ENCODE measurements around the gene MBNL3. TPM values are rescaled to one million over a fixed set of nuclear protein-coding genes. Genes with fewer than 3 reads are reported as not detected.

Gene MBNL3
- total and polyA plus RNA-seq, 9 of the 15 experiments (the other 6 are each of a cell fraction or from before 2014, with no cell fraction given): under 0.01 to 0.25 (median 0.16) TPM

DNA sequence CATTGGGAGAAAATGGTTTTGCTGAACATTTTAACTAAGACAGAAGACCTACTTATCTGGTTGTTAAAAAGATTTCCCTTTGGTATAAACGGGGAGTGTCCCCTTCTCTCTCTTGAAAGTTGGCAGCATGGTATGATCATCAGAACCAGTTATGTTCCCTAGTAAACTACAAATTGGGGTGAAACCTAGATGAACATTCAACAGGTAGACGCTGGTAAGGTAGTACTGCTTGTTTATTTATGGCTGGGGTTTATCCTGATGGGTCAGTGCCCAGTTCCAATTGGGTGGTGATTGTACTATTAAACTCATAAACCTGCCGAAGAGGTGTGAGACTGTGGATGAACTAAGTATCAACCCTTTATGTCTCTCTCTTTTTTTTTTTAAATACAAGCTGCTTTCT, 100.5 kb downstream of the MBNL3 start (continued):
- TF ChIP-seq, protein P1, sequence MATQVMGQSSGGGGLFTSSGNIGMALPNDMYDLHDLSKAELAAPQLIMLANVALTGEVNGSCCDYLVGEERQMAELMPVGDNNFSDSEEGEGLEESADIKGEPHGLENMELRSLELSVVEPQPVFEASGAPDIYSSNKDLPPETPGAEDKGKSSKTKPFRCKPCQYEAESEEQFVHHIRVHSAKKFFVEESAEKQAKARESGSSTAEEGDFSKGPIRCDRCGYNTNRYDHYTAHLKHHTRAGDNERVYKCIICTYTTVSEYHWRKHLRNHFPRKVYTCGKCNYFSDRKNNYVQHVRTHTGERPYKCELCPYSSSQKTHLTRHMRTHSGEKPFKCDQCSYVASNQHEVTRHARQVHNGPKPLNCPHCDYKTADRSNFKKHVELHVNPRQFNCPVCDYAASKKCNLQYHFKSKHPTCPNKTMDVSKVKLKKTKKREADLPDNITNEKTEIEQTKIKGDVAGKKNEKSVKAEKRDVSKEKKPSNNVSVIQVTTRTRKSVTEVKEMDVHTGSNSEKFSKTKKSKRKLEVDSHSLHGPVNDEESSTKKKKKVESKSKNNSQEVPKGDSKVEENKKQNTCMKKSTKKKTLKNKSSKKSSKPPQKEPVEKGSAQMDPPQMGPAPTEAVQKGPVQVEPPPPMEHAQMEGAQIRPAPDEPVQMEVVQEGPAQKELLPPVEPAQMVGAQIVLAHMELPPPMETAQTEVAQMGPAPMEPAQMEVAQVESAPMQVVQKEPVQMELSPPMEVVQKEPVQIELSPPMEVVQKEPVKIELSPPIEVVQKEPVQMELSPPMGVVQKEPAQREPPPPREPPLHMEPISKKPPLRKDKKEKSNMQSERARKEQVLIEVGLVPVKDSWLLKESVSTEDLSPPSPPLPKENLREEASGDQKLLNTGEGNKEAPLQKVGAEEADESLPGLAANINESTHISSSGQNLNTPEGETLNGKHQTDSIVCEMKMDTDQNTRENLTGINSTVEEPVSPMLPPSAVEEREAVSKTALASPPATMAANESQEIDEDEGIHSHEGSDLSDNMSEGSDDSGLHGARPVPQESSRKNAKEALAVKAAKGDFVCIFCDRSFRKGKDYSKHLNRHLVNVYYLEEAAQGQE (IDR thresholded peaks at IDR 0.05; ENCODE audit: borderline replicate concordance): no peak
- TF ChIP-seq, protein P1 (CRISPR knock-in tag; IDR thresholded peaks at IDR 0.05; ENCODE audit: low read depth): no peak

DNA sequence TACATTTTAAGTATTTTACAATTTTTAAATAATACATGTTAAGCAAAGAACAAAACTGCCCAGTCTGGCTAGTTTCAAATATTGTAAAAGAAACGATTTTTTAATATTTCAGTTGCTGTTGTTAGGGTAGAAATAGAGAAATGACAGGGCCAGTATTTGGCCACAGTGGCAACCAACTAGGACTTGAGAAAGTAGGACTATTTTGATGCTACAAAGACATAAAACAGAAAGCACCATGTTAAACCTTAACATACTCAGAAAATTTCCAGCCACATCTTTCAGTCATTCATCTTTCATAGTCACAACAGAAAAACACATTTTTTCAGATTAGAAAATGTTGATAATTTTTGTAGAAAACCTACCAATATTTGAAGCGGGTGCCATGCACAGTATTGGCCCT, 104.5 kb downstream of the MBNL3 start:
- Histone ChIP-seq H3K36me3 (ENCODE audit: control insufficient read depth, insufficient read depth, low read length) (no peaks in the 10 kb centered on the region), H3K4me1 (replicated peaks in 1 of 2; ENCODE audit: control insufficient read depth in 2 of 2, insufficient read depth in 2 of 2, low read length in 2 of 2) (no peaks in the 10 kb centered on the region), H3K9me3 (replicated peaks; ENCODE audit: control insufficient read depth, insufficient read depth, low read depth, low read length) (no peaks in the 10 kb centered on the region), H3K4me3 (no peak overlapping the region), H3K4me2 (ENCODE audit: insufficient read depth, low read length) (no peak overlapping the region), H3K9me1 (ENCODE audit: control insufficient read depth, insufficient read depth, low read length) (no peaks in the 10 kb centered on the region), H3K79me2 (ENCODE audit: control insufficient read depth, insufficient read depth, low read length) (no peaks in the 10 kb centered on the region), H3K9ac (ENCODE audit: insufficient read depth in 1 of 2, low read depth in 2 of 2, low read length in 2 of 2) (no peak overlapping the region), H2AFZ (ENCODE audit: low read depth, low read length) (no peak overlapping the region), H3K27ac (ENCODE audit: extremely low read depth, low read depth, low read length) (no peak overlapping the region), H4K20me1 (replicated peaks; ENCODE audit: control insufficient read depth, insufficient read depth, low read length) (no peaks in the 10 kb centered on the region), H3K27me3 (ENCODE audit: control insufficient read depth in 2 of 2, insufficient read depth in 2 of 2, low read length in 2 of 2) (no peaks in the 10 kb centered on the region)
- ChIA-PET CTCF (ENCODE audit: low intra/inter-chr PET ratio) (no interaction called here), POLR2A (no interaction called here)
- DNase-seq (ENCODE audit: extremely low read depth in 1 of 4, low spot score in 3 of 4) (no peak), ATAC-seq (no peak), FAIRE-seq (no peak)
- intact Hi-C loops (cut with micrococcal nuclease) (no loop called here), in situ Hi-C loops (cut with MboI) (no loop called here)
- no TSS peak for BruUV-seq (replicated peaks)
- 0% methylated on average over 2 of the region's 2 CpGs for WGBS (ENCODE audit: insufficient coverage, low coverage, missing lambda C conversion rate)
- TF ChIP-seq, protein P2, sequence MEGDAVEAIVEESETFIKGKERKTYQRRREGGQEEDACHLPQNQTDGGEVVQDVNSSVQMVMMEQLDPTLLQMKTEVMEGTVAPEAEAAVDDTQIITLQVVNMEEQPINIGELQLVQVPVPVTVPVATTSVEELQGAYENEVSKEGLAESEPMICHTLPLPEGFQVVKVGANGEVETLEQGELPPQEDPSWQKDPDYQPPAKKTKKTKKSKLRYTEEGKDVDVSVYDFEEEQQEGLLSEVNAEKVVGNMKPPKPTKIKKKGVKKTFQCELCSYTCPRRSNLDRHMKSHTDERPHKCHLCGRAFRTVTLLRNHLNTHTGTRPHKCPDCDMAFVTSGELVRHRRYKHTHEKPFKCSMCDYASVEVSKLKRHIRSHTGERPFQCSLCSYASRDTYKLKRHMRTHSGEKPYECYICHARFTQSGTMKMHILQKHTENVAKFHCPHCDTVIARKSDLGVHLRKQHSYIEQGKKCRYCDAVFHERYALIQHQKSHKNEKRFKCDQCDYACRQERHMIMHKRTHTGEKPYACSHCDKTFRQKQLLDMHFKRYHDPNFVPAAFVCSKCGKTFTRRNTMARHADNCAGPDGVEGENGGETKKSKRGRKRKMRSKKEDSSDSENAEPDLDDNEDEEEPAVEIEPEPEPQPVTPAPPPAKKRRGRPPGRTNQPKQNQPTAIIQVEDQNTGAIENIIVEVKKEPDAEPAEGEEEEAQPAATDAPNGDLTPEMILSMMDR (IDR thresholded peaks at IDR 0.05 in 2 of 3, conservative IDR thresholded peaks at IDR 0.05 in 1 of 3; ENCODE audit: insufficient read depth in 2 of 3, low read depth in 1 of 3, low read length in 3 of 3): no peak
- TF ChIP-seq CHD1 (IDR thresholded peaks at IDR 0.05; ENCODE audit: low read length): no peak
- TF ChIP-seq, protein P3, sequence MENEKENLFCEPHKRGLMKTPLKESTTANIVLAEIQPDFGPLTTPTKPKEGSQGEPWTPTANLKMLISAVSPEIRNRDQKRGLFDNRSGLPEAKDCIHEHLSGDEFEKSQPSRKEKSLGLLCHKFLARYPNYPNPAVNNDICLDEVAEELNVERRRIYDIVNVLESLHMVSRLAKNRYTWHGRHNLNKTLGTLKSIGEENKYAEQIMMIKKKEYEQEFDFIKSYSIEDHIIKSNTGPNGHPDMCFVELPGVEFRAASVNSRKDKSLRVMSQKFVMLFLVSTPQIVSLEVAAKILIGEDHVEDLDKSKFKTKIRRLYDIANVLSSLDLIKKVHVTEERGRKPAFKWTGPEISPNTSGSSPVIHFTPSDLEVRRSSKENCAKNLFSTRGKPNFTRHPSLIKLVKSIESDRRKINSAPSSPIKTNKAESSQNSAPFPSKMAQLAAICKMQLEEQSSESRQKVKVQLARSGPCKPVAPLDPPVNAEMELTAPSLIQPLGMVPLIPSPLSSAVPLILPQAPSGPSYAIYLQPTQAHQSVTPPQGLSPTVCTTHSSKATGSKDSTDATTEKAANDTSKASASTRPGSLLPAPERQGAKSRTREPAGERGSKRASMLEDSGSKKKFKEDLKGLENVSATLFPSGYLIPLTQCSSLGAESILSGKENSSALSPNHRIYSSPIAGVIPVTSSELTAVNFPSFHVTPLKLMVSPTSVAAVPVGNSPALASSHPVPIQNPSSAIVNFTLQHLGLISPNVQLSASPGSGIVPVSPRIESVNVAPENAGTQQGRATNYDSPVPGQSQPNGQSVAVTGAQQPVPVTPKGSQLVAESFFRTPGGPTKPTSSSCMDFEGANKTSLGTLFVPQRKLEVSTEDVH (IDR thresholded peaks at IDR 0.05; ENCODE audit: low read depth, partially characterized antibody): no peak
- no peak for TF ChIP-seq ZNF354B (CRISPR knock-in tag; IDR thresholded peaks at IDR 0.05)
- no peak for TF ChIP-seq ZNF224 (CRISPR knock-in tag; IDR thresholded peaks at IDR 0.05)
